ENCODE data around the gene ZDHHC16.

DNA sequence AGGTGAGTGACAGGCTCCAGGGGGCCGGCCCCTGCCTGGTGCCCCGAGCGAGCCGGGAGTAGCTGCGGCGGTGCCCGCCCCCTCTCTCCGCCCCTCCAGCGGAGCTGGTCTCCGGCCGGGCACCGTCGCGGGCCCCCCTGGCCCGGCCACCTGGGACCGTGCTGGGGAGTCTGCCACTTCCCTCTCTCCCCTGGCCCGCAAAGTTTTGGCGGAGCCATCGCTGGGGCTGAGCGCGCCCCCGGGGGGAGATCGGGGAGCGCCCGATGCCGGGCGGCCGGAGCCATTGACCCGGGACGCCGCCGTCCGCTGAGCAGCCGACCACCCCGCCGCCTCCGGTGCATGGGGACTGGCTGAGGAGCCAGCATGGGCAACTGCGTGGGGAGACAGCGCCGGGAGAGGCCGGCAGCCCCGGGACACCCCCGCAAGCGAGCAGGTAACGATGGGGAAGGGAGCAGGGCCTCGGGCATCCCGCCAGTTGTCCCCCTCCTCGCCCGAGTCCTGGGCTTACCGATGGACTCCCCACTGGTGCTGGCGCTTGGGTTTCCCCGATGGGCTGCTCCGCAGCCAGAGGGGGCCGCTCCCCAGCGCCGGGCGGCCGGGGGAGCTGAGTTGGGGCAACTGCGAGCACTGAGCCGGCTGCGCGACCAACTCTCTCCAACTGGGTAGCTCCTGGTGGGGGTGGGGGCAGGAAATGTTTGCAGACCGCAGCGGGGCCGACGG lies 53.0 kb downstream of the ZDHHC16 start, which contains the start of gene UBTD1:
- TF ChIP-seq, protein P1, sequence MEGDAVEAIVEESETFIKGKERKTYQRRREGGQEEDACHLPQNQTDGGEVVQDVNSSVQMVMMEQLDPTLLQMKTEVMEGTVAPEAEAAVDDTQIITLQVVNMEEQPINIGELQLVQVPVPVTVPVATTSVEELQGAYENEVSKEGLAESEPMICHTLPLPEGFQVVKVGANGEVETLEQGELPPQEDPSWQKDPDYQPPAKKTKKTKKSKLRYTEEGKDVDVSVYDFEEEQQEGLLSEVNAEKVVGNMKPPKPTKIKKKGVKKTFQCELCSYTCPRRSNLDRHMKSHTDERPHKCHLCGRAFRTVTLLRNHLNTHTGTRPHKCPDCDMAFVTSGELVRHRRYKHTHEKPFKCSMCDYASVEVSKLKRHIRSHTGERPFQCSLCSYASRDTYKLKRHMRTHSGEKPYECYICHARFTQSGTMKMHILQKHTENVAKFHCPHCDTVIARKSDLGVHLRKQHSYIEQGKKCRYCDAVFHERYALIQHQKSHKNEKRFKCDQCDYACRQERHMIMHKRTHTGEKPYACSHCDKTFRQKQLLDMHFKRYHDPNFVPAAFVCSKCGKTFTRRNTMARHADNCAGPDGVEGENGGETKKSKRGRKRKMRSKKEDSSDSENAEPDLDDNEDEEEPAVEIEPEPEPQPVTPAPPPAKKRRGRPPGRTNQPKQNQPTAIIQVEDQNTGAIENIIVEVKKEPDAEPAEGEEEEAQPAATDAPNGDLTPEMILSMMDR (IDR thresholded peaks at IDR 0.05): no peak
- no peak for TF ChIP-seq EZH2 (IDR thresholded peaks at IDR 0.05; ENCODE audit: borderline replicate concordance, insufficient read depth, low read depth, low read length, poor library complexity, severe bottlenecking)

Data from B cell (primary cell).